ENCODE results near the gene PLXNA4. TPM values are rescaled to one million over a fixed set of nuclear protein-coding genes. Genes with fewer than 3 reads are reported as not detected.

PLXNA4 gene
- total RNA-seq, 1 donor from 2014 or later: 2.1 TPM

DNA sequence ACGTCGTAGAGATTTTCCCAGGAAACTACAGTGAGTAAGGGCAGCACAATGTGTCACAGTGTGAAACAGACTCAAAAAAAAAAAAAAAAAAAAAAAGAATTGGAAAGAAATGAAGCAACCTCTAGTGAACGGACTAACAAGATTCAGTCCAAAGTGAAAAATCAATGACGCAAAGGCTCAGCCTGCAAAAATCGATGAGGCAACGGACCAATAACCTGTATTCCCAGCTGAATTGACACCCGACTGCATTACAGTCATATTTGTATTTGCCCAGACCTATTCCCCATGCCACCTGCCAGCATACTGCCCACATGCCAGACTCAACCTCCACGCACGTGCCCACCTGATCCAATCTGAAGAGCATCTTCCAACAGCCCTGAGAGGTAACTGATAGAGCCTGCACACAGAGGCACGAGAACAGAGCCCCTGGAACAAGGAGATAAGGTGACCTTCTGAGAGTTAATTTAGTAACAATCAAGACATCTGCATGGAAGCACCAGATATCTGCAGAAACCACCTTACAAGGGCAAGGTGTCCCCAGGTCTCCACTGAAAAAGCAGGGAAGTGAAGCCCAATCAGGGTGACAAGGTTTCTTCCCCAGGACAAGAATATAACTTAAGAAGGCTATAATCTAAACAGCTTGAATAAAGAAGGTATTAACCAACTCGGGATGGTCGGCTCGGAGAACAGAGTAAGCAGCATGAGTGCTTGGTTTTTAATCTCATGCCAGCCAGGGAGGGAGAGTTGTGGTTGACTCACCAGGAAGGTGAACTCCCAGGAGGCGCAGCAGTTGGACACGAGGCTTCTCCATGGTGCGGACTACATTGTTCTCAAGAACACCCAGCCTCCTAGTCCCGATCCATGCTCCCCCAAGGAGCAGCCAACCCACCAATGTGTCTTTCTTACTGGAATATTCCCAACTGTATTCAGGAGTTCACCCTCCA lies 48.5 kb downstream of the PLXNA4 start:
- Histone ChIP-seq H3K36me3 (ENCODE audit: control insufficient read depth in 3 of 3, insufficient read depth in 3 of 3, low read length in 3 of 3) (no peaks in the 10 kb centered on the region), H3K9me3 (ENCODE audit: control insufficient read depth in 3 of 3, low read length in 3 of 3) (no peaks in the 10 kb centered on the region), H3K4me3 (ENCODE audit: low read length in 3 of 3) (no peak overlapping the region), H3K4me1 (ENCODE audit: control insufficient read depth in 3 of 3, insufficient read depth in 3 of 3, low read length in 3 of 3) (no peaks in the 10 kb centered on the region), H3K27me3 (ENCODE audit: control insufficient read depth in 3 of 3, insufficient read depth in 3 of 3, low read length in 3 of 3) (peaks cover 0 to 3% (median 0%) of the 10 kb centered on the region in 3 donors), H3K27ac (ENCODE audit: low read depth, low read length) (no peak overlapping the region), H3K9ac (ENCODE audit: low read depth in 1 of 3, low read length in 3 of 3) (no peak overlapping the region)

DNA sequence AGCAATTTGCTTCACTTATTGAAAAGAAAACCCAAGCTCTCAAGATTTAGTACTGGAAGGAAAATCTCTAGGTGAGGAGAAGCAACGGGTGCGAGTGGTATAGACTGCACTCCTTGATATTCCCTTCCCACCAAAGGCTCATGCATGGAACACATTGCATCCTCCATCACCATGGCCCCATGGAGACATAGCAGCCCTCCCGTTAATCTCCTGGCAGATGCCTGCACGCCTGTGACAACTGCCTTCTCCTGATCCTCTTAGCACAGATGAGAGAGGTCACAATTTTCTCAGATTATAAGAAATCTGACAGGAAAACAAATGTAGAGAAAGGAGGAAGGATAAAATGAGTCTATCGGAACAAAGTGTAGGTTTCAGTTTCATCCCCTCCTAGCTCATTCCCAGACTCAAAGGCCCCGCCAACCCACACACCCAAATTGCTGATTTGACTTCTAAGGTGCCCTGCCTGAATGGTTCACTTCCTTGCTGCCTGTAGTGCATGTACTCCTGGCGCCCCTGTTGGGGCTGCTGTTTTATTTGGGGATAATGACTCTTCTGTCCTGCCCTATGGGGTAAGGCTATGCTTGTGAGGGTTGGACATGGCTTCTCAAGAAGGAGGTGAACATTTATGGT lies 50.0 kb downstream of the PLXNA4 start:
- H3K4me1 ChIP-seq (ENCODE audit: control insufficient read depth in 3 of 3, insufficient read depth in 3 of 3, low read length in 3 of 3): no peaks in the 10 kb centered on the region
- H3K36me3 ChIP-seq (ENCODE audit: control insufficient read depth in 3 of 3, insufficient read depth in 3 of 3, low read length in 3 of 3): no peaks in the 10 kb centered on the region
- no peak overlapping the region for H3K9ac ChIP-seq (ENCODE audit: low read depth in 1 of 3, low read length in 3 of 3)
- H3K27ac ChIP-seq (ENCODE audit: low read depth, low read length): no peak overlapping the region
- H3K27me3 ChIP-seq (ENCODE audit: control insufficient read depth in 3 of 3, insufficient read depth in 3 of 3, low read length in 3 of 3): peaks cover 0 to 3% (median 0%) of the 10 kb centered on the region in 3 donors
- H3K9me3 ChIP-seq (ENCODE audit: control insufficient read depth in 3 of 3, low read length in 3 of 3): no peaks in the 10 kb centered on the region
- H3K4me3 ChIP-seq (ENCODE audit: low read length in 3 of 3): no peak overlapping the region

DNA sequence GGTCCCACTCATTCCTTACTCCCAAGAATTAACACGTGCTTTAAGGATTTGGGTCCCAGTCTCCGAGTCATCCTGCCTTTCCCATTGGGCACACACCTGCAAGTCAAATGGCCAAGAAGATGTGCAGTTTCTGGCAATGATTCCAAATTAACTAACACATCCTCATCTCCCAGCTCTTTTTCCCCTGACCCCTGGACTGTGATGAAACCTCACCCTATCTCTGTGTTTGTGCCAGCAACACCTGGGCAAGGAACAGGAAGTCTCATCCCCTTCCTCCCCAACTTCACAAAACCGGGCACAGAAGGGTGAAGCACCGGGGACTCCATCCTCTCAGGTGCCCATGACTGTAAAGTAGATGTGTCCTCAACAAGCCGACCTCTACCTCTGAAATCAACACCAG lies 54.8 kb downstream of the PLXNA4 start:
- H3K9ac ChIP-seq (ENCODE audit: low read depth in 1 of 3, low read length in 3 of 3): no peak overlapping the region
- no peaks in the 10 kb centered on the region for H3K9me3 ChIP-seq (ENCODE audit: control insufficient read depth in 3 of 3, low read length in 3 of 3)
- H3K4me3 ChIP-seq (ENCODE audit: low read length in 3 of 3): no peak overlapping the region
- H3K36me3 ChIP-seq (ENCODE audit: control insufficient read depth in 3 of 3, insufficient read depth in 3 of 3, low read length in 3 of 3): no peaks in the 10 kb centered on the region
- H3K4me1 ChIP-seq (ENCODE audit: control insufficient read depth in 3 of 3, insufficient read depth in 3 of 3, low read length in 3 of 3): no peaks in the 10 kb centered on the region
- H3K27ac ChIP-seq (ENCODE audit: low read depth, low read length): no peak overlapping the region
- no peaks in the 10 kb centered on the region for H3K27me3 ChIP-seq (ENCODE audit: control insufficient read depth in 3 of 3, insufficient read depth in 3 of 3, low read length in 3 of 3)

DNA sequence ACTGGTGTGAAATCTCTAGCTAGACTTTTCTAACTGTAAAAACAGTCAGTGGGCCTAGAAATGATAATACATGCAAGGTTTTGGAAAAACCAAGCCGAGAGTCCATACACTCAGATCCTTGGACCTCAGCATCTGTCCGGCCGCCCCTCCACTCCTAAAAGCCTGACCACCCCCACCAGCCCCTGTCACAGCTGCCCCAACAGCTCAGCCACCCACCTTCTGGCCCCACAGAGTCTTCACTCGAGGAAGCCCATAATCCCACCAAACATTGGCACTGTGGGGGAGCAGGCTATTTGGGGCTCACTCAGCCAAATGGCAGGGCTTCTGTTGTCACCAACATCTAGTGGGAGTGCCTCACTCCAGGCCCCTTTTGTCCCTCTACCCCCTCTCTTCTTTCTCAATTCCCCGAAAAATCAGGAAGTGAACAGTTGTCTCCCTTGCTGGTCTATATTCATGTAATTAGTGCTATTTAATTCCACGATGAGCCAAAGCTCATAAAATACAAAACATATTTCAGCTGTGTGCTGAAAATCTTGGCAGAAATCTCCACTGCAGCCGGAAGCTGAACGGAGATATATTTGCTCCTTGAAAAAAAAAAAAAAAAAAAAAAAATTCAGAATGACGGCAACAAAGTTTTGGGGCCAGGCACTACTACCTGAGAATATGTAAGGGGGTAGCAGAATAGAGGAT lies 55.5 kb downstream of the PLXNA4 start:
- H3K27me3 ChIP-seq (ENCODE audit: control insufficient read depth in 3 of 3, insufficient read depth in 3 of 3, low read length in 3 of 3): no peaks in the 10 kb centered on the region
- H3K4me1 ChIP-seq (ENCODE audit: control insufficient read depth in 3 of 3, insufficient read depth in 3 of 3, low read length in 3 of 3): no peaks in the 10 kb centered on the region
- no peaks in the 10 kb centered on the region for H3K36me3 ChIP-seq (ENCODE audit: control insufficient read depth in 3 of 3, insufficient read depth in 3 of 3, low read length in 3 of 3)
- H3K4me3 ChIP-seq (ENCODE audit: low read length in 3 of 3): no peak overlapping the region
- no peaks in the 10 kb centered on the region for H3K9me3 ChIP-seq (ENCODE audit: control insufficient read depth in 3 of 3, low read length in 3 of 3)
- no peak overlapping the region for H3K9ac ChIP-seq (ENCODE audit: low read depth in 1 of 3, low read length in 3 of 3)
- no peak overlapping the region for H3K27ac ChIP-seq (ENCODE audit: low read depth, low read length)

DNA sequence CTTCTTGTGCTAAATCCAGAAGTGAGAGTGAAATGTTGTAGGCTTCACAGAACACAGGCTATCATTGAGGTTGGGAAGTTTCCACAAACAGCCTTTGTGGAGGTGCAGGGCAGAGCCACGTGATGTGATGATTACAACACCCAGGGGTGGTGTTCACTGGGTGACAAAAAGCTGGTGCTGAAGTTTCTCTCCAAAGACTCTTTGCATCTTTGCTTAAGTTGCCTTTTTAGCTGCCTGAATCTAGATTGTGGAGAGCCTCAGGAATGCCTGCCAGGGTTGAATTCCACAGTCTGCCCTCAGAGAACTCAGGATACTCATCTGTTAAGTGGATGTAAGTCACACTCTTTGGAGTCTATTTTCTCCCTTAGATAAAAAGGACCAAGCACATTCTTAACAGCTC lies 56.3 kb downstream of the PLXNA4 start:
- Histone ChIP-seq H3K4me1 (ENCODE audit: control insufficient read depth in 3 of 3, insufficient read depth in 3 of 3, low read length in 3 of 3) (no peaks in the 10 kb centered on the region), H3K9me3 (ENCODE audit: control insufficient read depth in 3 of 3, low read length in 3 of 3) (no peaks in the 10 kb centered on the region), H3K27ac (ENCODE audit: low read depth, low read length) (no peak overlapping the region), H3K4me3 (ENCODE audit: low read length in 3 of 3) (no peak overlapping the region), H3K36me3 (ENCODE audit: control insufficient read depth in 3 of 3, insufficient read depth in 3 of 3, low read length in 3 of 3) (no peaks in the 10 kb centered on the region), H3K27me3 (ENCODE audit: control insufficient read depth in 3 of 3, insufficient read depth in 3 of 3, low read length in 3 of 3) (no peaks in the 10 kb centered on the region), H3K9ac (ENCODE audit: low read depth in 1 of 3, low read length in 3 of 3) (no peak overlapping the region)

DNA sequence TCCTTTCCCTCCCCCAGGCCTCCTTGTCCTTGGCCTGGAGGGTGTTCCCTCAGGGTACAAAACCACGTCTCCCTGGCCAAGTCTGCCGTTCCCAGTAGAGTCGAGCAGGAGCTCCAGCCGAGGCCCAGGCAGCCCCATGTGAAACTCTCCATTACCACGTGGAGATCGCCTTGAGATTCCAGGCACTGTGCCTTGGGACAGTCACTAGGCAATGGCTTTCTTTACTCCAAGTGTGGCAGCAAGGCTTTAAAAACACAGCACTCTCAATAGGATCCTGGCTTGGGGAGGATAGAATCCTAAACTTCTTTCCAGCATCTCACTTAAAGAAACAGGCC lies 57.5 kb downstream of the PLXNA4 start:
- Histone ChIP-seq H3K4me3 (ENCODE audit: low read length in 3 of 3) (no peak overlapping the region), H3K27me3 (ENCODE audit: control insufficient read depth in 3 of 3, insufficient read depth in 3 of 3, low read length in 3 of 3) (no peaks in the 10 kb centered on the region), H3K36me3 (ENCODE audit: control insufficient read depth in 3 of 3, insufficient read depth in 3 of 3, low read length in 3 of 3) (no peaks in the 10 kb centered on the region), H3K4me1 (ENCODE audit: control insufficient read depth in 3 of 3, insufficient read depth in 3 of 3, low read length in 3 of 3) (no peaks in the 10 kb centered on the region), H3K27ac (ENCODE audit: low read depth, low read length) (no peak overlapping the region), H3K9me3 (ENCODE audit: control insufficient read depth in 3 of 3, low read length in 3 of 3) (no peaks in the 10 kb centered on the region), H3K9ac (ENCODE audit: low read depth in 1 of 3, low read length in 3 of 3) (no peak overlapping the region)

DNA sequence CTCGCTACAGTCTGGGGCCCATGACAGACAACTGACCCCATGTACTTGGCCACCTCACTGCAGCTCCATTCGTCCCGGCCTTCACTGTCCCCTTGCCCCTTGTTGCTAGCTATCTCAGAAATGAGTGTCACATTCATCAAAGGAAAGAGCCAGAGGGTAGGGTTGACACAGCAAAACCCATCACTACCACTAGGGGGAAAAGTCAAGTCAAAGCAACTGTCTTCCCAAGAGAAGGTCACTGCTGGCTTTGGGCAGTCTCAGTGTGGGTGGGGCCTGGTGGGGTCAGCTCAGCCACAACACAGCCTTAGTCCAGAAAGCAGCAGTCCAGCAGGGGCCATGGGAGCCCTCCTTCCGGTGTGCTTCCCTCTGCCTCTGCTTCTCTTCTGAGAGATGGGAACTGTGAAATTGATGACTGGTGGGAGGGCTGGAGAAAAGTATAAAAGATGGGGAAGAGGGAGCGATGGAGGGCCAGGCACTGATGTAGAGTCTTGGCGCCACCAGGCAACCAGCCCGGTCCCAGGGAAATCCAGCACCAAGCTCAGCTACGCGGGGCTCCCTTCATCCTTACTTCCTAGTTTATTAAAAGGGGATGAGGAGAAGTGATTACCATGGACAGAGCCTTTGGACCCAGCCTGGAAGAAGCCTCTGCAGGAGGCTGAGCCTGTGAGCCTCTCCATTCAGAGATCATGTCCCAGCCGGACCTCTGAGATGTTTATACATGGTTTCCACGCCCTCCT lies 58.0 kb downstream of the PLXNA4 start:
- H3K4me1 ChIP-seq (ENCODE audit: control insufficient read depth in 3 of 3, insufficient read depth in 3 of 3, low read length in 3 of 3): no peaks in the 10 kb centered on the region

DNA sequence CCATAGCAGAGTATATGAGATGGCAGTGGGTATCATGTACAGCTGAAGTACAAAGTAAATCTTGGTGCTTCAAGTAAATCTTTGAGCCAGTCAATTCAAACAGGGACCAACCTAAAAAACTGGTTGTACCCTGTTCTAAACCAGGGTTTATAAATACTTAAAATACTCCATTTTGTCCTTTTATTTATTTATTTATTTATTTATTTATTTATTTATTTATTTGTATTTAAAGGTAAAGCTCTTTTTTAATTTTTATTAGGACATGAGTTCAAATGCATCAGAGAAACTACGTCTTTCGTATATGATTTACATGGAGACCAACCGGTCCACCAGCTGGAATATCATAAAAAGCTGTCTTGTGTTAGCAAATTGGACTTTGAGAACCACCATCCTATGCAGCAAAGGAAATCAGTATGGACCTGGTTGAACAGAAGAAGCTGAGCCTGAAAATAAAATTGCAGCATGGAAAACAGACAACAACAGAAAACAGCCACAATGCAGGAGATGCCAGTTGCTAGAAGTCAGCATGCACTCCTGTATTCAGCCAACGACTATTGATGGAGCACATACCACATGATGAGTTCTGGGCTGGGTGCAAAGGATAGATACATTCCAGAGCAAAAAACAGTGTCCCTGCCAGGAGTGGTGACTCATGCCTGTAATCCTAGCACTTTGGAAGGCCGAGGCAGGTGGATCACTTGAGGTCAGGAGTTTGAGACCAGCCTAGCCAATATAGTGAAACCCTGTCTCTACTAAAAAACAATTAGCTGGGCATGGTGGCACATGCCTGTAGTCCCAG lies 60.0 kb downstream of the PLXNA4 start:
- Histone ChIP-seq H3K27ac (ENCODE audit: low read depth, low read length) (no peak overlapping the region), H3K9me3 (ENCODE audit: control insufficient read depth in 3 of 3, low read length in 3 of 3) (no peaks in the 10 kb centered on the region), H3K4me1 (ENCODE audit: control insufficient read depth in 3 of 3, insufficient read depth in 3 of 3, low read length in 3 of 3) (no peaks in the 10 kb centered on the region)

More for the DNA sequence above, 58.0 kb downstream of the PLXNA4 start:
- H3K27ac ChIP-seq (ENCODE audit: low read depth, low read length): no peak overlapping the region
- no peak overlapping the region for H3K9ac ChIP-seq (ENCODE audit: low read depth in 1 of 3, low read length in 3 of 3)
- H3K4me3 ChIP-seq (ENCODE audit: low read length in 3 of 3): no peak overlapping the region
- H3K9me3 ChIP-seq (ENCODE audit: control insufficient read depth in 3 of 3, low read length in 3 of 3): no peaks in the 10 kb centered on the region
- no peaks in the 10 kb centered on the region for H3K36me3 ChIP-seq (ENCODE audit: control insufficient read depth in 3 of 3, insufficient read depth in 3 of 3, low read length in 3 of 3)
- no peaks in the 10 kb centered on the region for H3K27me3 ChIP-seq (ENCODE audit: control insufficient read depth in 3 of 3, insufficient read depth in 3 of 3, low read length in 3 of 3)

DNA sequence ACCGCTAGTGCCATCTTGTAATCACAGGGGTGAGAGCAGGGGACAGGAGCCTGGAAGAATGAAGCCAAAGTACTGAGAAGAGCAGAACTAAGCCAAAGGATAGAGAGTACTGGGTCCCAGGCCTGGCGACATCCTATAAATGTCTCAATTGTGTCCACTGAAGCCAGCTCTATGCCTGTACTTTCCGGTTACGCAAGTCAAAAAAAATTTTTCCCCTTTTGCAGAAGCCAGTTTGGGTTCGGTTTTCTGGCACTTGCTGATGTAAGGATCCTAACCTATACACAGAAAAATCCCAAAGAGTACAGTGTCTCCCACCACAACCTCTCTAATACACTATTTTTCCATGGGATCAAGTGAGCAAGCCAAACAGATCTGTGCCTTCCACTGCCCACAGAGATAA lies 61.1 kb downstream of the PLXNA4 start:
- Histone ChIP-seq H3K9ac (ENCODE audit: low read depth in 1 of 3, low read length in 3 of 3) (no peak overlapping the region), H3K4me1 (ENCODE audit: control insufficient read depth in 3 of 3, insufficient read depth in 3 of 3, low read length in 3 of 3) (no peaks in the 10 kb centered on the region), H3K36me3 (ENCODE audit: control insufficient read depth in 3 of 3, insufficient read depth in 3 of 3, low read length in 3 of 3) (no peaks in the 10 kb centered on the region), H3K27ac (ENCODE audit: low read depth, low read length) (no peak overlapping the region), H3K9me3 (ENCODE audit: control insufficient read depth in 3 of 3, low read length in 3 of 3) (no peaks in the 10 kb centered on the region), H3K4me3 (ENCODE audit: low read length in 3 of 3) (no peak overlapping the region), H3K27me3 (ENCODE audit: control insufficient read depth in 3 of 3, insufficient read depth in 3 of 3, low read length in 3 of 3) (peaks cover 0 to 3% (median 0%) of the 10 kb centered on the region in 3 donors)

More for the DNA sequence above, 60.0 kb downstream of the PLXNA4 start:
- no peaks in the 10 kb centered on the region for H3K36me3 ChIP-seq (ENCODE audit: control insufficient read depth in 3 of 3, insufficient read depth in 3 of 3, low read length in 3 of 3)
- peaks cover 0 to 3% (median 0%) of the 10 kb centered on the region in 3 donors for H3K27me3 ChIP-seq (ENCODE audit: control insufficient read depth in 3 of 3, insufficient read depth in 3 of 3, low read length in 3 of 3)
- no peak overlapping the region for H3K9ac ChIP-seq (ENCODE audit: low read depth in 1 of 3, low read length in 3 of 3)
- H3K4me3 ChIP-seq (ENCODE audit: low read length in 3 of 3): no peak overlapping the region

Data from skeletal muscle tissue (tissue), 4 donors.